Dedifferentiated amniotic fluid mesenchymal stem cell (primary cell): ENCODE measurements around the gene ALG12.

Source experiments
- DNase-seq: peaks from one replicate; pipeline ENCODE4 v3.0.0-alpha.2; 2016; ENCODE audit errors: extremely low spot score

The ALG12 gene

DNA sequence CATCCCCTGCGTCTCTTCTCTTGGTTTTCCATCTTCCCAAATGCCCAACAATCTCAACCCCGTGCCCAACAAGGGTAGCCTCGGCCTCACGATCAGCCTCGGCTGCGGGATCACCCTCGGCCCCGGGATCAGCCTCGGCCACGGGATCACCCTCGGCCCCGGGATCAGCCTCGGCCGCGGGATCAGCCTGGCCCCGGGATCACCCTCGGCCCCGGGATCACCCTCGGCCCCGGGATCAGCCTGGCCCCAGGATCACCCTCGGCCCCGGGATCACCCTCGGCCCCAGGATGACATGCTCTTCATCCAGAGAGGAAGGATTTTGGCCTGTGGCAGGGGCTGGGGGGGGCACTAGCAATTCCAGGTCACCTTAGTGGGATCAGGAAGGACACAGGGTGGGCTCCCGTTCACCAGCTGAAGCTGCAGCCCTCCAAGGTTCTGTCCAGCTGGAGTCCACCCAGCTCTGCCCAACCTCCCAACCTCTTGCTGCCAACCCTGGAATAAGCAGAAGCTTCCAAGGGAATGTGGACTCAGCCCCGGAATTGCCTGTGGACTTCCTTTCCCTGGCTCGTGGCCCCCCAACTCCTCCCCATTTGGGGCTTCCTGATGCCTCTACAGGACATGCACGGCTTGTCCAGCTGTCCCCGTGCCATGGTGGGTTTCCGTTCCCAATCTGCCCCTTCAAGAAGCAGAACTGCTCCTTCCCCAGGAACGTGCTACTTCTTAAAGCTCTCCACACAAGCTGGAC lies 6.2 kb downstream of the ALG12 start:
- DNase-seq, result no peak

DNA sequence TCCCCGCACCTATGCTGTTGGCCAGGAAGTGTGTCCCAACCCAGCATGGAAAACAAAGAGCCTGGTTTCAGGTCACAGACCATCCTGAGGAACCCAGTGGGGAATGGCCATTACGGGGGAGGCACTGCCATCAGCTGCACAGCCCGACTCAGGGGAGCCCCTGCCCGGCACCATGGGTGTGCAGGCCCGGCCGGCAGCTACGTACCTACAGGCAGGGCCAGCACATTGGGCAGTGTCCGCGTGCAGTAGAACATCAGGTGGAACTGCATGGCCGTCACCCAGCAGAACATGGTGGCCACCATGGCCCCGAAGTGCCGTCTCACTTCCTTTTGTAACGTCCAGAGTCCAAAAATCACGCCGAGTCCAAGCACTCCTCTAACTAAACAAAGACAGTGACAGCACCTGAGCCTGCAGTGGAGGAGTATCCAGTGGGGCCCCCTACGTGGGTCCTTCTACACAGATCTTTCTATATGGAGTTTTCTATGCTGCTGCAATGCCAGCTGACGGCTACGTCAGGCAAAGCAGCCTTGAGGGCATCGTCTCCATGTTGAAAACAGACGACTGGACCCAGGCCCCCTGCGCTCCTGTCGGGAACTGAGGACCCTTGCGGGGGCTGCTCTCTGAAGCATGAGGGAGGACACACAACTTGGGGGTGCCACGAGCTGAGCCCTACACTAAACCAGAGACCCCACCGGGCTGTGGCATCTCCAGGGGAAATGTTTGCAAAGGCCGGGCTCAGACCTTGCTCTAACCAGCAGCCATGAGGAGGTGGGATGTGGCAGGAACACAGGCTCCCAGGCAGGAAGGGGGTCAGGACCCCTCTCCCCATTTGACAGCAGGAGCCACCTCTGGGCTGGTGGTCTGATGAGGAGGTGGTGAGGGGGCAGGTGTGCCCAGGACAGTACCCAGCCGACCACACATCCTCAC lies 7.7 kb downstream of the ALG12 start:
- no peak for DNase-seq

DNA sequence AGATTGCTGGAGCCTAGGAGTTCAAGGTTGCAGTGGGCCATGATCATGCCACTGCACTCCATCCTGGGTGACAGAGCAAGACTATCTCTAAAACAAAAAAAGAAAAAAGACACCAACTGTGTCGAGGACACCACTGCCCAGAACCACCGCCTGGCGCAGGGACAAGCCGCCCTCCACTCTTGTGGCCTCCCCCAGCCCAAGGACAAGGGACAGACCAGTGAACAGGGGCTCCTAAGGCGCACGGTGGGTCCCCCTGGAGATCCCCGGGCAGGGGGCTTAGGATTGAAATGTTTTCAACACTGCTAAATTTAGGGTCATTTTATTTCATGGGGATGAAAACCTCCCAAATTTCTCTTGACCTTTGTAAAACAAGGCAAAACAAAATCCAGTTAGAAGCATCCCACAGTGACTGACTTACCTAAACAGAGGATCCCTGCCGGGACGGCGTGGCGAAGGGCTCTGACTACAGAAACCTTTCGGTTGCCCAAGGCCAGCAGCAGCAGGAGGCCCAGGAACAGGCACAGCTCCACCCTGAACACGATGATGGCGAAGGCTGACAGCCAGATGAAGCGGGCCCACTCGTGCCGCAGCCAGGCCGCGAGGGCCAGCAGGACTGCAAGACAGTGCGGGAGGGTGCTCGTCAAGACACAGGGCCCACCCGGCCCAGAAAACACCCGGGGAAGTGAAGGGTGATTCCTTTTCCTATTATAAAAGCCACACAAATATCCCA lies 8.6 kb downstream of the ALG12 start:
- no peak for DNase-seq

DNA sequence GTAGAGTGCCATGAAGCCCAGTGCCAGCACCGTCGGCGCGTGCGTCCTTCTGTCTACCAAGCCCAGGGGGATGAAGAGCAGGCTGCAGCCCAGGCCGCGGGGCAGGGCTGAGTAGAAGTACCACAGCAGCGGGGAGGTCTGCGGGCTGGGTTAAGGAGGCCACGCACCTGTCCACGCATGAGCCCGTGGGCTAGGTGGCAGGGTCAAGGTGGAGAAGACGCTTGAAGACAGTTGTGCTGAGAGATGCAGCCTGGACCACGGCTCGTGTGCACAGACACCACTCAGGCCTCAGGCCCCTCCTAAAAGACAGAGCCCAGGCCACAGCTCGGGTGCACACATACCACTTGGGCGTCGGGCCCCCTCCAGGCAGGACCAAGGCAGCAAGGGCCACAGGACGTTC lies 10.4 kb downstream of the ALG12 start:
- no peak for DNase-seq

DNA sequence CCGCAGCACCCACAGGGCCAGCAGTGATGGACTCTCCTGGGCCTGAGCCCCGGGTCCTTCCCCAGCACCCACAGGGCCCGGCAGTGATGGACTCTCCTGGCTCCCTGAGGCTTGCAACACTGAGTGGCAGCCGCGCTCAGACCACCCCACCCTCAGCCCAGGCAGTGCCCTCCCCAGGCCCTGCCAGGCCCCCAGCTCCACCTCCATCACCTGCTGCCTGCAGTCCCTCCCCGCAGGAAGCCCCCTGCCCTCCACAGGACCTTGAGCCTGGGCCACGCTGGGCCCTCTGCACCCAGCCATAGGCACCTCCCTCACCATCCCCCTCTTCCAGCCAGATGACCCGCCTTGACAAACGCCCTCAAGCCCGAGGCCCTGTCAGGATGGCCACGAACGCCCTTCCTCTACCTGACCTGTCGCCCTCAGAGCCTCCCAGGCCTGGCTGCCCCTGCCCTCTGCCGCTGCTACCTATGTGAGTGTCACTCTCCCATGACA lies 11.4 kb downstream of the ALG12 start:
- no peak for DNase-seq

GRCh38 chr22:49906071-49906798 lies 12.0 kb downstream of the ALG12 start:
- DNase-seq, result no peak

GRCh38 chr22:49905465-49905864 lies 12.8 kb downstream of the ALG12 start:
- DNase-seq, result no peak

GRCh38 chr22:49904040-49904369 lies 14.2 kb downstream of the ALG12 start:
- no peak for DNase-seq

- no peak for DNase-seq
Observed at GRCh38 chr22:49903322-49904039, 14.8 kb downstream of the ALG12 start.

DNA sequence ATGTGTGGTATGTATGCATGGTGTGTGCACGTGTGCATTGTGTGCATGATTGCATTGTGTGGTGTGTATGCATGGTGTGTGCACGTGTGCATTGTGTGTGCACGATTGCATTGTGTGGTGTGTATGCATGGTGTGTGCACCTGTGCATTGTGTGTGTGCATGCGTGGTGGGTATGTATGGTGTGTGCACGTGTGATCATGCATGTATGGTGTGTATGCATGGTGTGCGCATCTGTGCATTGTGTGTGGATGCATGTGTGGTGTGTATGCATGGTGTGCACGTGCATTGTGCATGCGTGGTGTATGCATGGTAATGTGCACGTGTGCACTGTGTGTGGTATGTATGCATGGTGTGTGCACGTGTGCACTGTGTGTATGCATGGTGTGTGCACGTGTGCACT lies 16.8 kb downstream of the ALG12 start:
- DNase-seq, result no peak

GRCh38 chr22:49900441-49901230 lies 17.6 kb downstream of the ALG12 start:
- no peak for DNase-seq

DNA sequence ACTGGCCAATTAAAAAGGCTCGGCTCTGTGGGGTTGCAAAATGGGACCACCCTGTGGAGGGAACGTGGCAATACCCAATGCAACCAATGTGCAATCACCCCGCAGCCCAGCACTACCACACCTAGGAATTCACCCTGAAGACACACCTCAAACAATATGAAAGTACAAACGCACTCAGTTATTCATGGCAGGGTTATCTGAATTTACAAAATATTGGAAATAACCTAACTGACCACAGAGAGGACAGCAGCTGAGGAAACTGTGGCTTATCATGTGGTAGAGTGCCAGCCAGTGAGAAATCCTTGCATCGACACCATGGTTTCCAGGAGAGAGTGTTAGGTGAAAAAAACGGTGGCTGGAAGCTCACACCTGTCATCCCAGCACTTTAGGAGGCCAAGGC lies 18.7 kb downstream of the ALG12 start:
- no peak for DNase-seq

DNA sequence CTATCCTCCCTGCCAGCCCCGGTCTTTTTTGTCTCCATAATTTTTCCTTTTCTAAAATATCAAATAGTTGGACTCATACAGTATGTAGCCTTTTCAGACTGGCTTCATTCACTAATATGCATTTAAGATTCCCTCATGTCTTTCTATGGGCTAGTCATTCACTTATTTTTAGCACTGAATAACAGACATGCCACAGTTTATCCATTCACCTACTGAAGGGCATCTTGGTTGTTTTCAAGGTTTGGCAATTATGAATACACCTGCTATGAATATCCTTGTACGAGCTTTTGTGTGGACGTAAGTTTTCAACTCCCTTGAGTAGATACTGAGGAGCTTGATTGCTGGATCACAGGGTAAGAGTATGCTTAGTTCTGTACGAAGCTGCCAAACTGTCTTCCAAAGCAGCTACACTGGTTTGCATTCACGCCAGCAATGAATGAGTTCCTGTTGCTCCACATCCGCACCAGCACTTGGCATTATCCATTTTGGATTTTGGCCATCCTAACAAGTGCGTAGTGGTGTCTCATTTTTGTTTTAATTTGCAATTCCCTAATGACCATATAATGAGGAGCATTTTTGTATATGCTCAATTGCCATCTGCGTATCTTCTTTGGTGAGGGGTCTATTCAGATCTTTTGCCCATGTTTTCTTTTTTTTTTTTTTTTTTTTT lies 21.1 kb downstream of the ALG12 start:
- no peak for DNase-seq

- DNase-seq, result no peak
Observed at GRCh38 chr22:49896201-49896600, 22.0 kb downstream of the ALG12 start.

GRCh38 chr22:49894322-49895054 lies 23.8 kb downstream of the ALG12 start:
- no peak for DNase-seq

GRCh38 chr22:49893025-49893424 lies 25.2 kb downstream of the ALG12 start:
- no peak for DNase-seq

DNA sequence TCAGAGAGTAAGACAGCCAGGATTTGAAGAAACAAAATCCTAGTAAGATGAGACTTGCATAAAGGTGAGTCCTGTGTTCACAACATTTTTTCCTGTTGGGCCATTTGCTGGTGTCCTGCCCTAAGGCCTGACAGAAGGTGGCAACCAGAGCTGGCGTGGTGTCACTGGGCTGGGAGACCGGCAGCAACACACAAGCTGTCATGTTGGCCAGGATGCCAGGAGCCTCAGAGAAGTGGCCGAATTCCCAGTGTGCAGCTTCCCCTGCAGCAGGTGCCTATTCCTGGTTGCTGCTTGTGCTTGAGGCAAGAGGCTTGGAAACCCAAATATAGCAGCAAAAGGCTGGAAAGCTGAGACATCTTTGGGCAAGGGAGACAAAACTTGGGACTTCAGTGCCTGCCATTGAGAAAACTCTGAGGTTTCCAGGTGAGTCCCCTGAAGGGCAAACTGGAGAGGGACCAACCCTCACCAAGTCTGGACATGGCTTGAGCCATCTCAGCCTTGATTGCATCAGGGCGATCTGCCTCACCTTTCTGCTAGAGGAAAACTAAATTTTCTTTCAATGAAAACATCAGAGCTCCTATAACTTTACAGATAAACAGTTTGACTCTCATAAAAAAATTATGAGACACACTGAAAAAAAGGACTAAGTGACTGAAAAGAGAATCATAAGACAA lies 25.9 kb downstream of the ALG12 start:
- DNase-seq, result no peak

DNA sequence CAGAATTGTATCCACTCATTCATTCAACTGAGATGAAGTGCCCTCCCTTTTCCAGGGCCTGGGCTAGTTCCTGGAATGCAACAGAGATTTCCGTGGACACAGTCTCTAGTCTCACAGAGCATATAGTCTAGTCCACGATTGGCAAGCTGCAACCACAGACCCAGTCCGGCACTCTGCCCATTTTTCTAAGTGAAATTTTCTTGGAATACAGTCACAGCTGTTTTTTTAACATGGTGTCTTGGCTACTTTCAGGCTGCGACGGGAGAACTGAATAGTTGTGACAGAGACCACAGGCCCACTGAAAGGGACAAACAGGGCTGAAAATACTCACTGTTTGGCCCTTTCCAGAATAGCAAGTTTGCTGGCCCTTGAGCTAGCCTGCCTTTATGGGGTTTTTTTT lies 29.2 kb downstream of the ALG12 start:
- DNase-seq, result no peak
